ENCODE data around the gene CMTM5.

The CMTM5 gene

DNA sequence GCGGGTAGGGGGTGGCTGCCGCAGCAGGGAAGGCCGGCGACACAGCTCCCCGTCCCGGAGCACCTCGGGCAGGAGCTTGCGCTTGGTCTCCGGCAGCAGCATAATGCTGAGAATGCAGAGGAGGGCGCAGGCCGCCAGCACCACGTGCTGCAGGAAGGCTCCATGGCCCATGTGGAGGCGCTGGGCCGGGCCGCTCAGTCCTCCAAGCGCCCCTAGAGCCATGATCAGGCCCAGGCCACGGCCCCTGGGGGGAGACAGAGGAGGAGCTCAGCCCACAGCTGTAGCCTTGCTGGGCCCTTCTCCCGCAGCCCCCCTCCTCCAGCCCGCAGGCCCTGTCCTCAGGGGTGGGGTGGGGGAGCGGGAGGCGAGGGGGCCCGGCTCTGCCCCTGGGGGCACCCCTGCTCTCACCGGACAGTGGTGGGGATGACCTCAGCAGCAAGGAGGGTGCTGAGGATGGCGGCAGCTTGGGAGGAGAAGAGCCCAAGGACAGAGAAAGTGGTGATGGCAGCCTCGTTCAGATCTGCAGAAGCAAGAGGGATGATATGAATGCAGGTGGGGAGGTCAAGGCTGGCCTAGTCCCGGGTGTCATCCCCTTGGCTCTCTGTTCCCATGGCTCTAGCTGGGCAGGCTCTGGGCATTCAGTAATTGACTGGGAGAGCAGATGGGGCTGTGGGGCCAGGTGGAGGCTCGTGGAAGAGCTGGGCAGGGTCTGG is 30.0 kb upstream of the CMTM5 start:
- no peak for TF ChIP-seq CTCF (IDR thresholded peaks at IDR 0.05; ENCODE audit: low read depth, low read length)

GRCh38 chr14:23347406-23348296 is 29.2 kb upstream of the CMTM5 start:
- H3K4me3 ChIP-seq (ENCODE audit: low read depth, low read length) = no peak overlapping the region
- no peak for TF ChIP-seq CTCF (IDR thresholded peaks at IDR 0.05; ENCODE audit: low read depth, low read length)

More for the DNA sequence above, 30.0 kb upstream of the CMTM5 start:
- H3K4me3 ChIP-seq (ENCODE audit: low read depth, low read length) = no peak overlapping the region

- no peak overlapping the region for H3K4me3 ChIP-seq (ENCODE audit: low read depth, low read length)
- TF ChIP-seq CTCF (IDR thresholded peaks at IDR 0.05; ENCODE audit: low read depth, low read length) = no peak
These were observed 28.6 kb upstream of the CMTM5 start for GRCh38 chr14:23348297-23348655.

DNA sequence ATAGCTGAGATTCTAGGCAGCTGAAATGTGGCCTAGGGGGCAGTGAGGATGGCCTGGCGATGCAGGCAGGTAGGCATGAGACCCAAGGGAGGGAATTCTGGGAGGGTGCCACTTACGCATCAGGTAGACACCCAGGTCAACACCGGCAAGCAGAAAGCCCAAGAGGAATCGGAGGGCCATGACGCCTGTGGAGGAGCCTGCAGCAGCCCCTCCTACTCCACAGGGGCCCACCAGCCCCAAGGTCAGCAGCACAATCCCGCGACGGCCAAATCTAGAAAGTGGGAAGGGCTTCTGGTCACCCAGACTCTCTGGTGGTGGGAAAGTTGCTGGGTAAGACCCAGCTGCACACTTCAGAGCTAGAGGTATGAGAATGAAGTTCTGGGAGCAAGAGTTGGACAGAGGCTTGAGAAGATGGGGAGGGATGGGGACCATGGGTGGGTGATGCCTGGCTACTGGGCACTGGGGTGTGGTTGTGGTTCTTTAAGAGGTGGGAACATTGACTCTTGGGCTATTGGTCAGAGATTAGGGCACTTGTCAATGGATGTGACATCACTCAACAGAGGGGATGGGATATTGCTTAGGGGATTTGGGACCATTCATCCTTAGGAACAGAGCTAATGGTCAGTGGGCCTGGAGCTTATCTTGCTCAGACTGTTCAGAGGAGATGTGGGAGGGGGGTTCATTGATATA is 27.5 kb upstream of the CMTM5 start:
- no peak for TF ChIP-seq CTCF (IDR thresholded peaks at IDR 0.05; ENCODE audit: low read depth, low read length)
- H3K4me3 ChIP-seq (ENCODE audit: low read depth, low read length) = no peak overlapping the region

GRCh38 chr14:23351681-23352505 is 25.0 kb upstream of the CMTM5 start:
- TF ChIP-seq CTCF (IDR thresholded peaks at IDR 0.05; ENCODE audit: low read depth, low read length) = no peak
- peak overlapping the region; percentile 73 for H3K4me3 ChIP-seq (ENCODE audit: low read depth, low read length)

DNA sequence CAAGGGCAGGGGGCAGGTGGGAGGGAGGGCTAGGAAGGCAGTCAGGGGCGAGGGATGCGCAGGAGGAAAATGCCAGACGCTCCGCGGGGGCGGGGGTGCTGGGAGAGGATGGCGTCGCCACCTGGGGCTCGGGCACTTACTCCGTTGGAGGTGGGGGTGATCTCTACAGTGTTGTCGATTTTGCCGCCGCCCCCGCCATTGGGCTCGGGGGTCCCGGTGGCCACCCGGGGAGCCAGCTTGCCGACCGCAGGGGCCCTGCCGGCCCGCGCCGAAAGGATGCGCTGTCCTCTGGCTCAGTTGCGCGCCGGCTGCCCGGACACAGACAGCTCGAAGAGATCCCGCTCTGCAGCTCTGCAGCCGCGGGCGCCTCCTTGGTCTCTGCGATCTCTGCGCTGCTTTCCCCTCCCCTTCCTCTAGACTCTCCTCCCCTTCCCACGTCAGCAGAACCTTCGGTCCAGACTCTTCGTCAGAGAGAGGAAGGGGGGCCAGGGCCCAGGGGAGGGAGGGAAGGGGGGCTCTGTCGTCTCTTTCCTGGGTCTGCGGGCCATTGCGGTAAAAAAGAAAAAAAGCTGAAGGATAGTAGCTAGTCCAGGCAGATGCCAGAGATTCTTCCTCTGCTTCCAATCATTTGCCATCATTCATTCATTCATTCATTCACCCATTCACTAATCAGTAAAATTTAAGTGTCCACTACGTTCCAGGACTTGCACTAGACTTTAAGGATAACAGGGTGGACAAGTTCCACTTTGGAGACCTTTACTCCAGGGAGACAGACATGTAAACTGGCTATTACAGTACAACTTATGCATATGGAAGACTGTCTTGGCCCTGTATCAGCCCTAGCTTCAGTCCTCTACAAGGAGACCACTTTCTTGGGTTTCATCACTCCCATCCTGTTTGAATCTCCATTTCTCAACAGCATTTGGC is 24.1 kb upstream of the CMTM5 start, which contains the start of gene SLC22A17:
SLC22A17 (minus strand) TSS at position 382 of the 927 bp plus-strand sequence.
- H3K4me3 ChIP-seq (ENCODE audit: low read depth, low read length) = peak within 1 kb of the TSS; percentile 73
- TF ChIP-seq CTCF (IDR thresholded peaks at IDR 0.05; ENCODE audit: low read depth, low read length) = no peak
